Mammary epithelial cell (primary cell): ENCODE measurements around the gene C19orf25.

Experiments
- EZH2 ChIP-seq: IDR thresholded peaks from 2 replicates; pipeline ENCODE4 v1.6.1; 2012; ENCODE audit warnings: low read length, inconsistent platforms, borderline replicate concordance
- TF ChIP-seq, protein P1 (sequence below), 2 donors: IDR thresholded peaks in 1 of 2; conservative IDR thresholded peaks in 1 of 2; 2 replicates each; pipeline ENCODE4 v1.5.1; 2011 to 2012; ENCODE audit warnings: inconsistent platforms in 2 of 2, low read length in 2 of 2, mild to moderate bottlenecking in 2 of 2, control low read depth in 1 of 2, low read depth in 1 of 2; ENCODE audit not compliant: insufficient read depth in 1 of 2; ENCODE audit errors: extremely low read depth in 1 of 2

DNA sequence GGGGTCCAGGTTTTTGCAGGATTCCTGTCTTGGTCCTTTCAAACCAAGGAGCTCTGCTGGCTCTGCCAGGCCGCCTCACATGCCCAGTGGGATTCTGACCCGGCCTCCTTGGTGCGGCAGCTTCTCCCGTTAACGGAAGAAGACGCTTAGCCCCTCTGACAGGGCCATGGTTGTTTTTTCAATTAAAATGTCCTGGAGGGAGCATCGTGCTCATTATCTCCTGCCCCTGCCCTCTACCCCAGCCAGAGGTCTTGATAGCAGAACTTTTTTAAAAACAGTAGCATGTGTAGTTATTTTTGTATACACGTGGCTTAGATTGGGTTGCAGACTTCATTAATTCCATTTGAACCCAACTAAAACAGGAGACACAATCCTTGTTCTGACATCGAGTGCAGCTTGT lies 52.3 kb downstream of the C19orf25 start:
- TF ChIP-seq EZH2 = no peak
- TF ChIP-seq, protein P1, sequence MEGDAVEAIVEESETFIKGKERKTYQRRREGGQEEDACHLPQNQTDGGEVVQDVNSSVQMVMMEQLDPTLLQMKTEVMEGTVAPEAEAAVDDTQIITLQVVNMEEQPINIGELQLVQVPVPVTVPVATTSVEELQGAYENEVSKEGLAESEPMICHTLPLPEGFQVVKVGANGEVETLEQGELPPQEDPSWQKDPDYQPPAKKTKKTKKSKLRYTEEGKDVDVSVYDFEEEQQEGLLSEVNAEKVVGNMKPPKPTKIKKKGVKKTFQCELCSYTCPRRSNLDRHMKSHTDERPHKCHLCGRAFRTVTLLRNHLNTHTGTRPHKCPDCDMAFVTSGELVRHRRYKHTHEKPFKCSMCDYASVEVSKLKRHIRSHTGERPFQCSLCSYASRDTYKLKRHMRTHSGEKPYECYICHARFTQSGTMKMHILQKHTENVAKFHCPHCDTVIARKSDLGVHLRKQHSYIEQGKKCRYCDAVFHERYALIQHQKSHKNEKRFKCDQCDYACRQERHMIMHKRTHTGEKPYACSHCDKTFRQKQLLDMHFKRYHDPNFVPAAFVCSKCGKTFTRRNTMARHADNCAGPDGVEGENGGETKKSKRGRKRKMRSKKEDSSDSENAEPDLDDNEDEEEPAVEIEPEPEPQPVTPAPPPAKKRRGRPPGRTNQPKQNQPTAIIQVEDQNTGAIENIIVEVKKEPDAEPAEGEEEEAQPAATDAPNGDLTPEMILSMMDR (conservative IDR thresholded peaks at IDR 0.05 in 1 of 2, IDR thresholded peaks at IDR 0.05 in 1 of 2; ENCODE audit: extremely low read depth in 1 of 2, insufficient read depth in 1 of 2, low read depth in 1 of 2, low read length in 2 of 2) = no peak
